Stimulated activated CD8-positive, alpha-beta memory T cell treated with anti-CD3 and anti-CD28 coated beads, Interleukin-2, amount 100 ng/mL, for 48 hours (primary cell): ENCODE measurements around the gene FBXL20.
"Not testable (repeated sequence)": the region's sequence is repeated elsewhere in the genome, so short reads cannot be mapped to it uniquely, and the experiment has no call there.

Experiments
- DNase-seq, 2 donors: peaks; one replicate each; pipeline ENCODE4 v3.0.0-alpha.2; 2020; ENCODE audit warnings: low read depth in 2 of 2

FBXL20 gene

DNA sequence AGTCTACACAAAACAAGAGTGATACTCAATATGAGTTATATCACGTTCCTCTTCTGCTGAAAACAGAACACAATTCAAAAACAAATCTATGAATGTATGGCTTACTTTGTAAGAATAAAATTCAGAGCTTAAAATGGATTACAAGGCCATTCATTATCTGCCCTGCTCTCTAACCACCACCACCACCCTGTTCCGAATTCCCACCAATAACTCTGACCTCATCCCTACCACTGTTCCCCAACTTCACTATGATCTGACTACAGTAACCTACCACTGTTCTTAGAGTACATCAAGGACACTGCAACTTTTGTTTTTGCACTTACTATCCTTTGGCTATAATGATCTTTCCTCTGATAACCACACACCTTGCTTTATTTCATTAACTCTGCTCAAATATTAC lies 21.3 kb downstream of the FBXL20 start:
- DNase-seq: no peak

DNA sequence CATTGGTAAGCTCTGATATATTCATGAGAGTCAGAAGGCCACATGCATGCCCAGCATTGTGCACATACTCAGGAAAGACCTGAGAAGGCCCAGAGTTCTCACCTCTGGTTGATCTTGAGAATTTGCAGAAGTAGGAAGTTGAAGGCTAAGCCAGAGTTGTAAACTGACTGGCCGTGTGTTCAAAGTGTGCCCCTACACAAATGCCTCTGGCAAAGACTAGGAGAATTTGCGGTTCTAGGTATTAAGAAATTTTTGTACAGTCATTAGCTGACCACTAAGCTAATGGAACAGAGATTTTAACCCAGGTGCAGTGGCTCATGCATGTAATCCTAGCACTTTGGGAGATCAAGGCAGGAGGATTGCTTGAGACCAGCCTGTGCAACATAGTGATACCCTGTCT lies 25.0 kb downstream of the FBXL20 start:
- no peak for DNase-seq

DNA sequence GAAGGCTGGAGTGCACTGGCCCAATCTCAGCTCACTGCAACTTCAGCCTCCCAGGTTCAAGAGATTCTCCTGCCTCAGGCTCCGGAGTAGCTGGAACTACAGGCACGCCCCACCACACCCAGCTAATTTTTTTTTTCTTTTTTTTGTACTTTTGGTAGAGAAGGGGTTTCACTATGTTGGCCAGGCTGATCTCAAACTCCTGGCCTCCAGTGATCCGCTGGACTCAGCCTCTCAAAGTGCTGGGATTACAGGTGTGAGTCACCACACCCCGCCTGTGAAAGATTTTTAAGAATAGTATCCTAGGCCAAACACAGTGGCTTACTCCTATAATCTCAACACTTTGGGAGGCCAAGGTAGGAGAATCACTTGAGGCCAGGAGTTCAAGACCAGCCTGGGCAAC lies 33.6 kb downstream of the FBXL20 start:
- DNase-seq: not testable (repeated sequence)

DNA sequence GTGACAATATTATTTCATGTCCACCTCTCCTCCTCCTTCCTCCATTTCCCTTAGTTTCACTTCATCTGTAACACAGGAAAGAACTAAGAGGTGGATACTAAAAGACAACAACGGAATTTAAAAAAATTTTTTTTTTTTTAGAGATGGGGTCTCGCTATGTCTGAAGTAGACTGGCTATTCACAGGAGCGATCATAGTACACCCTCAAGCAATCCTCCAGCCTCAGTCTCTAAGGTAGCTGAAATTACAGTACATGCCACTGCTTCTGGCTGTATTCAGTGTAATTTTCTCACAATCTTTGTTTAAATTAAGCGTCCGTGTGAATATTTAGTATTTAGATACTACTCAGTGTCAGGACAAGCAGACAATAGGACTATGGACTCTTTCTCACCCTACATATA lies 35.6 kb downstream of the FBXL20 start:
- DNase-seq: no peak

DNA sequence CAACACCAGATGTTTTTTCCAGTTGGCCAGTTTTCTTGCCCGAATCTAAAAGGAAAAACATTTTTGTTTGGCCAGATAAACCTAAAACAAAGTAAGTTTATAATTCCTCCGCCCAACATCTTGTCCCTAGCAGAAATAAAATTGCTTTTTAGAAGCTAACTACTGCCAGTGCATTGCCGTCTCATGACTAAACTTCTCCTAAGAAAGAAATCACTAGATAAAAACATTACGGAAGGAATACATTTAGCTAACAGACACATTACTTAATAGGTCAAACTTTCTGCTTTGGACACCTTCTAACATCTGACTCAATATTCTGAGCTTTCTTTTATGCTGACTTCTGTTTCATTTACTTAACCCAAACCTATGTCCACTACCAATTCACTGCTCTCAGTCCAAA lies 36.2 kb downstream of the FBXL20 start:
- DNase-seq: no peak

DNA sequence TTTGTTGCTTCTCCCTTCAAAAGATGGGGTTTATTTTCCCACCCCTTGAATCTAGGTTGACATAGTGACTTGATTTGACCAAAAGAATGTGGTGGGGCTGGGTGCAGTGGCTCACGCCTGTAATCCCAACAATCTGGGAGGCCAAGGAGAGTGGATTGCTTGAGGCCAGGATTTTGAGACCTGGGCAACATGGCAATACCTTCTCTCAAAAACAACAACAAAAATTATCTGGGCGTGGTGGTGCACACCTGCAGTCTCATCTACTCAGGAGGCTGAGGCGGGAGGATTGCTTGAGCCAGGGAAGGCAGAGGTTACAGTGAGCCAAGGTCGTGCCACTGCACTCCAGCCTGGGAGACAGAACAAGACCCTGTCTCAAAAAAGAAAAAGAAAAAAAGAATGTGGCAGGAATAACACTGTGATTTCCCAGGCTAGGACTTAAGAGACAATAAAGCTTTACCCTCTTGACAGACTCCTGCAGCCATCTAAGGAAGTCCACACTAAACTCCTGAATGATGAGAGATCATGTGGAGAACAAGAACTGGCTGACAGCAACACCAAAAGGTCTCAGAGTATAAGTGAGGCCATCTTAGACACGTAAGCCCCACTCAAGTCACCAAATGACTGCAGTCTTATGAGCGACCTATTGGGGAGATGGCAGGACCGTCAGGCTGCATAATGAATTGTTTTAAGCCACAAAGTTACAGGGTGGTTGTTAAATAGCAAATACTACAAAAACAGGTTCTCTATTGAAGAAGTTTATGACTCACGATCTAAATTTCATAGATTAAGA lies 37.0 kb downstream of the FBXL20 start:
- DNase-seq: no peak

DNA sequence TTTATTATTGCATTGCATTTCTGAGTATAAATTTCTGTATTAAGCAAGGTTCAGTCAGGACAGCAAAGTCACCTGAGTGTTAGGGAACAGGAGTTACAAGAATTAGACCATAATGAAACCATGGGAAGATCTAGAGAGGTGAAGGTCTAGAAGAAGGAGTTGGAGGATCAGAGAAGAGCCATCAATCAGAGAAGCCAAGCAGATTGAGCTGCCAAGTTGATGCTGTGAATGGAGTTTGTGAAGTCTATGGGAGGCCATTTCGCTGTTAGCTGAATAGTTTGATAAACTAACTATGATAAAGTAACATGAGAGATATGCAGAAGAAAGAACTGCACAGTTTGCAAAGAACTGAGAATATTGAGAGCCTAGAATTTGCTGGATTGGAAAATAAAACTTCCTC lies 40.4 kb downstream of the FBXL20 start:
- DNase-seq: no peak

DNA sequence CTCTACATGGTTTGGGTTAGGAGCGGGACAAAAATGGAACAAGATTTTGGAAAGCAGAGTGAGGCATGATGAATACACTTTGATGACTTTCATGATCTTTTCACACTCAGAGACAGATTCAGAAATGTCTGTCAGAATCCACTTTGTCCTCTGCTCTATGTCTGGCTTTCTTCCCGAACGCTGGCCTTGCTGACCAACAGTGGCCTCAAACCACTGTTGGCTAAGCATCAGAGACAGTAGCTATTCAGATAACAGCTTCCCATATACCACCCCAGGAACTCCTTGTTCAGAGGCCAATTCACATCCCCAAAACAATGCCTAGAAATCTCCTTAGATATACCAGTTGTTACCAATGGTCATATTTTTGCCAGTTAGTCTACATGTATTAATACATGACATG lies 40.9 kb downstream of the FBXL20 start:
- no peak for DNase-seq

DNA sequence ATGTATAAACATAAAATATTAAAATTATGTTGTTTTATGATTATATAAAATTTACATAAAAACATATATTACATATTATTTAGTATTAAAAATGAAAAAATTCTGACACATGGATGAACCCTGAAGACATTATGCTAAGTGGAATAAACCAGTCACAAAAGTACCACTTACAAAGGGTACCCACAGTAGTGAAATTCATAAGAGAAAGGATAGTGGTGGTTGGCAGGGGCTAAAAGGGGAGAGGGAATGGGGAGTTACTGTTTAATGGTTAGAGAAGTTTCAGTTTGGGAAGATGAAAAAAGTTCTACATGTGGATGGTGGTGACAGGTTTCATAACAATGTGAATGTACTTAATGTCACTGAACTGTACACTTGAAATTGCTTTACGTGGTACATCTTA lies 41.4 kb downstream of the FBXL20 start:
- DNase-seq: no peak

DNA sequence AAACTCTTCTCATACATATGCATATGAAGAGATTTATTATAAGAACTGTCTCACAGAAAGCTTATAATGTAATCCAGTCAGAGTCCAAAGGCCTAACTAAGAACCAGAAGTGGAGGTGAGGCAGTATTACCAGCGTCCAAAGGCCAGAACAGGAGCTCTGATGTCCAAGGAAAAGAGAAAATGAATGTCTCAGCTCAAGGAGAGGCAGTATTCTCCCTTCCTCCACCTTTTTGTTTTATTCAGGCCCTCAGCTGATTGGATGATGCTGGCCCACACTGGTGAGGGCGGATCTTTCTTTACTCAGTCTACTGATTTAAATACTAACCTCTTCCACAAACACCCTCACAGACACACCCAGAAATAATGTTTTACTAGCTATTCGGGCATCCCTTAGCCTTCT lies 43.4 kb downstream of the FBXL20 start:
- DNase-seq: no peak

DNA sequence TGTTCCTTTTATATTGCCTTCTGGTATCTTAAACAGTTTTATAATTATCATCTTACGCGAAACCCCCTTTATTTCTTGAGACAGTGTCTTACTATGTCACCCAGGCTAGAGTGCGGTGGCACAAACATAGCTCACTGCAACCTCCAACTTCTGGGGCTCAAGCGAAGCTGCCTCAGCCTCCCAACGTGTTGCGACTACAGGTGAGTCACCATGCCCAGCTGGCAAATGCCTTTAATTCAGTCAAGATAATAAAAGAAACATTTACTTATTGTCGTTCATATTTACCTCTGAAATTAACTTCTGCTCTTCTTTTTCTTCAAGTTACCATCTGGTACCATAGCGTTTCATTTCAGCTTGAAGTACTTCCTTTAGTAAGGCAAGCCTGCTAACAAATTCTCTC lies 43.9 kb downstream of the FBXL20 start:
- DNase-seq: no peak

DNA sequence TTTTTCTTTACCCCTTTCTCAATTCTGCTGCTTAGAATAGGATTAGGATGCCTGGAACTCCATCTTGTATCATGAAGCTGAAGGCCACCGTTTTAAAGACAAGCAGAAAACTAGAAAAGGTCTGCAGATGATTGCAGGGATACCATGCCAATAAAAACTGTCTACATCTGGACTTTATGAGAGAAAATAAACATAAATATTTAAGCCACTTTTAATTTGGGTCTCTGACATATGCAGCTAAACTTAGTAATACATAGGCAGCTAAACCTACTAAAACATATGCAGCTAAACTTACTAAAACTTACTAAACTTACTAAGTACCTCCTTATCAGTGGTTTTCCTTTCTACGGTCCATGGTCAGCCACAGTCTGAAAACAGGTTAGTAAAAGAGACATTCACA lies 48.4 kb downstream of the FBXL20 start:
- no peak for DNase-seq

DNA sequence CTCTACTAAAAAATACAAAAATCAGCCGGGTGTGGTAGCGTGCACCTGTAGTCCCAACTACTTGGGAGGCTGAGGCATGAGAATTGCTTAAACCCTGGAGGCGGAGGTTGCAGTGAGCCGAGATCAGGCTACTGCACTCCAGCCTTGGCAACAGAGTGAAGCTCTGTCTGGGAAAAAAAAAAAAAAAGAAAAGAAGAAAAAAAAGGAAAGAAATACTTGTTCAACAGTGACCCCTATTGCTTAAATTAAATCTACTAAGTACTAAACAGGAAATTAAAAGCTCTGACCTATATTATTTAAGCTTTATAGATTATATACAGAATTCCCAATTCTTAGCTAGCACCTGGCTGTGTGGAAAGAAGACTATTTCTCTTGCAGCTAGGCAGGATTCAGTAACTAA lies 48.9 kb downstream of the FBXL20 start:
- no peak for DNase-seq

DNA sequence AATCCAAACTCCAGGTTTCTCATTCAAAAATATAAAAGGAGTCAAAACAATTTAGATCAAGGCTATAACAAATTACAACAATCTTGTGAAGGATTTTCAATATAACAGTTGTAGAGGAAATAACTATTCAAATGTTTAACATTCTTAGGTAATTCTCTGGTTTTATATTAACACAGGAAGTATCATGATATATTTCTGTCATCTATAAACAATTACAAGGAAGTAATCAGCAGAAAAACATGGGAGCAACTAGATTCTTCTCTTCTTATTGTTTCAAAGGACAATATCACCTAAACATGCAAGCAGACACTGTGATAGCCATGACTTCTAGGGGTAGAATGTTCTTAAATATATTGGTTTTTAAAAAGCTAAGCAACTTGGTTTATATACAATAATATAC lies 49.9 kb downstream of the FBXL20 start:
- DNase-seq: no peak

DNA sequence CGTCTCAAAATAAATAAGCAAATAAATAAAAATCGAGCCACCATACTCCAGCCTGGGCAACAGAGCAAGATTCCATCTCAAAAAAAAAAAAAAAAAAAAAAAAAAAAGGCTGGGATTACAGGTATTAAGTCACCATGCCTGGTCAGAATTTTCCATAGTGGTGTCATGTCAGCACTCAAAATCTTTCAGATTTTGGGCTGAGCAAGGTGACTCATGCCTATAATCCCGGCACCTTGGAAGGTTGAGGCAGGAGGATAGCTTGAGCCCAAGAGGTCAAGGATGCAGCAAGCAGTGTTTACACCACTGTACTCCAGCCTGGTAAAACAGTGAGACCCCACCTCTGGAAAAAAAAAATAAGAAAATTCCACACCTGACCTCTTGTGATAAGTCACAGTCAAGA lies 52.2 kb downstream of the FBXL20 start:
- DNase-seq: no peak

DNA sequence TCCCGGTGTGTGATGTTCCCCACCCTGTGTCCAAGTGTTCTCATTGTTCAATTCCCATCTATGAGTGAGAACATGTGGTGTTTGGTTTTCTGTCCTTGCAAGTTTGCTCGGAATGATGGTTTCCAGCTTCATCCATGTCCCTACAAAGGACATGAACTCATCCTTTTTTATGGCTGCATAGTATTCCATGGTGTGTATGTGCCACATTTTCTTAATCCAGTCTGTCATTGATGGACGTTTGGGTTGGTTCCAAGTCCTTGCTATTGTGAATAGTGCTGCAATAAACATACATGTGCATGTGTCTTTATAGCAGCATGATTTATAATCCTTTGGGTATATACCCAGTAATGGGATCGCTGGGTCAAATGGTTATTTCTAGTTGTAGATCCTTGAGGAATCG lies 54.6 kb downstream of the FBXL20 start:
- DNase-seq: not testable (repeated sequence)

DNA sequence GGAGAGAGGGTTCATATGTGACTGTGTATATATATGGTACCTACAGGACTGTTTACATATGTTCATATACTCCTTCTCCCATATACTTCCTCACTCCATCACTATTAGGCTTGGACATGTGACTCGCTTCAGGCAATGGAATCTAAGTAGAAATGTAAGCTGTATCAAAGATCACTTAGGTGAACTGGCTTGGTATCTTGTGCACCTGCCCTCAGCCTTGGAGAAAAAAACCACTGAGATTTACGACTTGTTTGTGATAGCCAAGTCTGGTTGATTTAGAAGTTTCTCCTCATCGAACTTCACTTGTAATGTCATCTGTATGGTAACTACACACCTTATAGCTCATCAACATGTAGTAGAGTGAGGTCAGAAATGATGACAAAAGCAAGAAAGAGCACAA lies 59.9 kb downstream of the FBXL20 start:
- DNase-seq: no peak

DNA sequence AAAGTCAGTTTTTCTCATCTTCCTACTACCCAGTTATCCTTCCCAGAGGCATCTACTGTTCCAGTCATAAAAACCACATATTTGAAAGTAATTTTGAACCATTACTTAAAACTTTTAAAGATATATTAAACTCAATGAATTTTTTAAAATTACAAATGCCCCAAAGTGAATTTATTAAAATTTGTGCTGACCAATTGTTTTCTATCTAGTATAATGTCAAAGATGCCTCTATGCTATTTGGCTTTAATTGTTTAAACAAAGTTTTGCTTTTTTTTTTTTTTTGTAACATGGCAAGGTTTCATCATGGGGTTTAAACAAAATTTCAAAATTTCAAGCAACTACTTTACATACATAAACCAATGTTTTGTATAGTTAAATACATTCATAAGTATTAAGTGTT lies 60.7 kb downstream of the FBXL20 start:
- DNase-seq: no peak

DNA sequence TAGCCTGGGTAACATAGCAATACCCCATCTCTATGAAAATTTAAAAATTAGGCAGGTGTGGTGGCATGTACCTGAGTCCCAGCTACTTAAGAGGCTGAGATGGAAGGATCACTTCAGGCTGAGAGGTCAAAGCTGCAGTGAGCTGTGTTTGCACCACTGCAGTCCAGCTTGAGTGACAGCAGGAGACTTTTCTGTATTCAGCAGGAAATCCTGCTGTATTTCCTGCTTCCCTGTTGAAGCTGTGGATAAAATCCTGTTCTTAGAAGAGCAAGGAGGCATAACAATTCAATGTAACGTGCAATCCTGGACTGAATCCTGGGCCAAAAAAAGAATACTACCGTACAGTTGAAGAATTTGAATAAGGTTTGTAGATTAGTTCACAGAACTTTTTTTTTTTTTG lies 62.2 kb downstream of the FBXL20 start:
- no peak for DNase-seq

DNA sequence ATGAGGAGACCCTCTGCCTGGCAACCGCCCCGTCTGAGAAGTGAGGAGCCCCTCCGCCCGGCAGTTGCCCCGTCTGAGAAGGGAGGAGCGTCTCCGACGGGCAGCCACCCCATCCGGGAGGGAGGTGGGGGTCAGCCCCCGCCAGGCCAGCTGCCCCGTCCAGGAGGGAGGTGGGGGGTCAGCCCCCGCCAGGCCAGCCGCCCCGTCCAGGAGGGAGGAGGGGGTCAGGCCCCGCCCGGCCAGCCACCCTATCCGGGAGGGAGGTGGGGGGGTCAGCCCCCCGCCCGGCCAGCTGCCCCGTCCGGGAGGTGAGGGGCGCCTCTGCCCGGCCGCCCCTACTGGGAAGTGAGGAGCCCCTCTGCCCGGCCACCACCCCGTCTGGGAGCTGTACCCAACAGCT lies 63.8 kb downstream of the FBXL20 start:
- DNase-seq: not testable (repeated sequence)

DNA sequence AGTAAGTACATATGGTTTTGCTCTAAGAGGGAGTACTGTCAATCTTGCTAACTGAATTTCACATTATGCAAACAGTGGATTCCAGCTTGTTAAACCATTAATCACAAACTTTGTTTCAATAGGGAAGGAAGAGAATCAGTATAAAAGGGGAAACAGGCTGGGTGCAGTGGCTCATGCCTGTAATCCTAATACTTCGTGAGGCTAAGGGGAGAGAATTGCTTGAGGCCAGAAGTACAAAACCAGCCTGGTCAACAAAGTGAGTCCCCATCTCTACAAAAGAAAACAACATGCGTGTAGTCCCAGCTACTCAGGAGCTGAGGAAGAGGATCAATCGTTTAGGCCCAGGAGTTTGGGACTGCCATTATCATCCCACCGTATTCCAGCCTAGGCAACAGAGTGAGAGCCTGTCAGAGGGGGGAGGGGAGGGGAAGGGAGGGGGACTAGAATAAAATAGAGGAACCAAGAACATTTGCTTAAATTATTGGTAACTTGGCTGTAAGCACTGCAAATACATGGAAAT lies 65.7 kb downstream of the FBXL20 start:
- DNase-seq: no peak

DNA sequence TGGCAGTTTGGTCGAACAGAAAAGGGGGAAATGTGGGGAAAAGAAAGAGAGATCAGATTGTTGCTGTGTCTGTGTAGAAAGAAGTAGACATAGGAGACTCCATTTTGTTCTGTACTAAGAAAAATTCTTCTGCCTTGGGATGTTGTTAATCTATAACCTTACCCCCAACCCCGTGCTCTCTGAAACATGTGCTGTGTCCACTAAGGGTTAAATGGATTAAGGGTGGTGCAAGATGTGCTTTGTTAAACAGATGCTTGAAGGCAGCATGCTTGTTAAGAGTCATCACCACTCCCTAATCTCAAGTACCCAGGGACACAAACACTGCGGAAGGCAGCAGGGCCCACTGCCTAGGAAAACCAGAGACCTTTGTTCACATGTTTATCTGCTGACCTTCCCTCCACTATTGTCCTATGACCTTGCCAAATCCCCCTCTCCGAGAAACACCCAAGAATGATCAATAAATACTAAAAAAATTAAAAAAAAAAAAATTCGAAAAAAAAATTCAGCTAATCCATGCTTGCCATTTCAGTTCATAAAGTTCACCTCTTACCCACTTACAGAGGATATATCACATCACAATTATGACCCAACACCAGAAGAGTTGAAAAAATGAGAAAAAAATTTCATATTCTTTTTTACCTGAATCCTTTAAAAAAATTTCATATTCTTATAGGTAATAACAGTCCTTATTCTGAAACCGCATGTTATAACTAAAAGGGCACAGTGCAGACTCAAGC lies 67.2 kb downstream of the FBXL20 start:
- DNase-seq: not testable (repeated sequence)

DNA sequence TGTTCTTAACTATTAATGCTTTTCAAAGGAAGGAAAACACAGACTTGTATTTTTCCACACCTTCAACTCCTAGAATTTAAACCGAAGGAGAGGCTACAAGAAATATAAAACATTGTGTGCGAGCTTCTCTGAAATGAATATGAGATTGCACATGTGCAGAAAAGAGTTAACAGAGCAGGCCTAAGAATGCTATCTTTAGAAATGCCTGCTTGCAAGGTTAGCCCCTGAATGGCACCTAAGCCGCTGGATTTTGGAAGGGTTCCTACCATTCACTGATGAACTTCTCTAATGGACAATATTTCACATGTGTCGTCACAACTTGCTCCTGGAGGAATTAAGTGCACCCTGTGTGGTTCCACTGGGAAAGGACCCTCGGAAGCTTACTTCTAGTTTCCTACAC lies 69.3 kb downstream of the FBXL20 start:
- DNase-seq: no peak
